CD4-positive, alpha-beta T cell treated with Interleukin-4 for 1 hour (primary cell): ENCODE measurements around the gene MLEC.

Experiments
- DNase-seq, 2 donors: peaks; one replicate each; pipeline ENCODE4 v3.0.0-alpha.2; 2020 to 2022

MLEC gene

GRCh38 chr12:120749256-120749655 is 62.3 kb downstream of the MLEC start:
- no peak for DNase-seq

DNA sequence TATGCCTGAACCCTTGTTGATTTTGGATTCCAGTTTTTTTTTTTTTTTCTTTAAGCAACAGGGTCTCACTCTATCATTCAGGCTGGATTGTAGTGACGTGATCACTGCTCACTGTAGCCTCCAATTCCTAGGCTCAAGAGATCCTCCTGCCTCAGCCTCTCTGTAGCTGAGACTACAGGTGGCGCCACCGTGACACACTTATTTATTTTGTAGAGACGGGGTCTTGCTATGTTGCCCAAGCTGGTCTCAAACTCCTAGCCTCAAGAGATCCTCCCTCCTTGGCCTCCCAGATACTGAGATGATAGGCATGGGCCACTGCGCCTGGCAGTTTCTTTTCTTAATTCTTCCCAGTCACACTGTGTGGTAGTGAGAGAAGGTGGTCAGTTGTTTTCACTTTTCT is 63.9 kb downstream of the MLEC start:
- DNase-seq = no peak

DNA sequence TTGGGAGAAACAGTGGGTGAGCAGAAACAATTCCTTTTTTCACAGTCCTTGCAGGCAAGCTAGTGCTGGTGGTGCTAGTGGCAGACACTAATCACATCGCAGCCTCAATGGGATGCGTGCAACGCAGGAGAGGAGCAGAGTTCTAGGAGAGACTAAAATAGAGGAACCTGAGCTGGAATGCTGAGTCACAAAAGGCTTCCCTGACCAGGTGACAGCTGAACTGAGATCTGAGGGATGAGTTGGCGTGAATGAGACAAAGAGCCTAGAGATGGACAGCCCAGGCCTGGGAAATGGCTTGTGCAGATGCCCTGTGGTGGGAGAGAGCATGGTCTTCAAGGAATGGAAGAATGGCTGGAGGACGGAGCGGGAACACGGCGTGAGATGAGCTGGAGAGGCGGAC is 64.4 kb downstream of the MLEC start:
- DNase-seq = no peak
